Stimulated activated CD4-positive, alpha-beta T cell treated with anti-CD3 and anti-CD28 coated beads, Interleukin-15, amount 100 ng/mL, for 1 hour (primary cell): ENCODE measurements around the gene NCS1.

Experiments used
- DNase-seq, 2 donors: peaks; one replicate each; pipeline ENCODE4 v3.0.0-alpha.2; 2020; ENCODE audit warnings: low read depth in 1 of 2, low spot score in 1 of 2

Gene NCS1

GRCh38 chr9:130147198-130147597 is 25.0 kb upstream of the NCS1 start:
- DNase-seq = no peak

GRCh38 chr9:130147910-130148309 is 24.3 kb upstream of the NCS1 start:
- no peak for DNase-seq

DNA sequence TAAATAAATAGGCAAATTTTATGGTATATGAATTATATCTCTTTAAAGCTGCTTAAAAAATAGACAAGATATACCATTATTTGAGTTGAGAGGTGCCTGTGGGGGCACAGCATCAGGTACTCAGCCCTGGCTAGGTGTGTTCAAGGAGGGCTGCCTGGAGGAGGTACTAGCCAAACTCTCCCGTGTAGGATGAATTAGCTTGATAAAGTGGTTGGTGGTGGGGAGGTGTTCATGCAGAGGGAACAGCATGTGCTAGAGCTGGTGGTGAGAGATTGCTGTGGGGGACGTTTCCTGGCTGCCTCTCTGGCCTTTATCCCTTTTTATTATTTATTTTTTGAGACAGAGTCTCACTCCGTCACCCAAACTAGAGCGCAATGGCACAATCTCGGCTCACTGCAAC is 23.2 kb upstream of the NCS1 start:
- DNase-seq = no peak

GRCh38 chr9:130149654-130150286 is 22.4 kb upstream of the NCS1 start:
- no peak for DNase-seq

GRCh38 chr9:130150779-130151382 is 21.3 kb upstream of the NCS1 start:
- no peak for DNase-seq

GRCh38 chr9:130154816-130155215 is 17.4 kb upstream of the NCS1 start:
- DNase-seq = no peak

- DNase-seq = no peak
Observed at GRCh38 chr9:130155647-130156046, 16.6 kb upstream of the NCS1 start.

DNA sequence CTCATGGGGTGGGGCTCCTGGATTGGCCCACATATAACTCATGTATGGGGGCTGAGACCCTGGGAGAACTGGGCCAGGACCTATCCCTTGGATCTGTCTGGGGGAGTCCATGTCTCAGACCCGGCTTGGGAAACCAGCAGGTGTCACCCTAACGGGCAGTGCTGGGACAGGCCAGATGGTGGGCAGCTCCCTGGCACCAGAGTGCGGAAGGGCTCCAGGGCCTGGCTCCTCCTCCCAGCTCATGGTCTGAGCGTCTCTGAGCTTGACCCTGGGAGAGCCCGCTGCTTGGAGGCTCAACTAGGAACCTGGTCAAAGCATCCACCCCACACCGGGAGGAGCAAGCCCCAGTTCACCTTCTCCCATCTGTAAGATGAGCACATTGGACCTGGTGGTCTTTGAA is 15.5 kb upstream of the NCS1 start:
- DNase-seq = no peak

DNA sequence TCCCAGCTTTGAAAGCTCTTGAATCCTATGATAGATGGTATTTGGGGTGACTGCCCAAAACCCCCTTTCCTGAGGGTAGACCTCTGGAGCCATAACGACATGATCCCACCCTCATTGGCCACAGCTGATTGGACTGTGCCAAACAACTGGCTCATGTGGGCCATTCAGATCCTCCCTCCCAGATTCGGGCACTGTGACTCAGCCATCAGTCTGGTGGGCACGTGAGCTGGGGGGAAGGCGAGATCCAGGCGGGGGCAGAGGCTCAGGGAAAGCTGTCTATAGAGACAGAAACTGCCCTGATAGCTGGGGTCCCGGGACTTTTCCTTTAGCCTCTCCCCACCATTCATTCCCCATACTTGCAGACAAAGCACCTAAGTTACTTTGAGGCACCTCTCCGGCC is 15.1 kb upstream of the NCS1 start:
- no peak for DNase-seq

DNA sequence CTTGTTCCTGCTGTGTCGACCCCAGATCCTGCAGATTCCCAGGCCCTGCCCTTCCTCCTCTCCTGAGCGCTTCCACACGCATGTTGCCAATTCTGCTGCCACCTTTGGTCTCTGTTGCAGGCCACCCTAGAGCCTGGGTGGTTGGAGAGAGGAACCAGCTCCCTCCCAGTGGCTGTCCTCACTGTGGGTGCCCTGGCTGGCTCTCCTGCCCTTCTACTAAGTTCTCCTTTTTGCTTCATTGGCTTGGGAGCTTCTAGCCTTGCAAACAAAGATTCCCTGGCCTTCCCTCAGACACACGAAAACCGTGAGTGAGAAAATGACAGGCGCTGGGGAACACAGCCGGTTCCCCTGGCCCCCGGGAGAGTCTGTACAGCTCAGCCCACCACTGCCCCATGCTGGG is 14.2 kb upstream of the NCS1 start:
- DNase-seq = no peak

- DNase-seq = no peak
Observed at GRCh38 chr9:130159057-130159456, 13.1 kb upstream of the NCS1 start.

- DNase-seq = no peak
Observed at GRCh38 chr9:130159915-130160670, 12.1 kb upstream of the NCS1 start.

- no peak for DNase-seq
Observed at GRCh38 chr9:130160862-130161470, 11.2 kb upstream of the NCS1 start.

GRCh38 chr9:130165579-130165978 is 6.6 kb upstream of the NCS1 start:
- no peak for DNase-seq

- no peak for DNase-seq
Observed at GRCh38 chr9:130166399-130166798, 5.8 kb upstream of the NCS1 start.

- no peak for DNase-seq
Observed at GRCh38 chr9:130167927-130168326, 4.3 kb upstream of the NCS1 start.

DNA sequence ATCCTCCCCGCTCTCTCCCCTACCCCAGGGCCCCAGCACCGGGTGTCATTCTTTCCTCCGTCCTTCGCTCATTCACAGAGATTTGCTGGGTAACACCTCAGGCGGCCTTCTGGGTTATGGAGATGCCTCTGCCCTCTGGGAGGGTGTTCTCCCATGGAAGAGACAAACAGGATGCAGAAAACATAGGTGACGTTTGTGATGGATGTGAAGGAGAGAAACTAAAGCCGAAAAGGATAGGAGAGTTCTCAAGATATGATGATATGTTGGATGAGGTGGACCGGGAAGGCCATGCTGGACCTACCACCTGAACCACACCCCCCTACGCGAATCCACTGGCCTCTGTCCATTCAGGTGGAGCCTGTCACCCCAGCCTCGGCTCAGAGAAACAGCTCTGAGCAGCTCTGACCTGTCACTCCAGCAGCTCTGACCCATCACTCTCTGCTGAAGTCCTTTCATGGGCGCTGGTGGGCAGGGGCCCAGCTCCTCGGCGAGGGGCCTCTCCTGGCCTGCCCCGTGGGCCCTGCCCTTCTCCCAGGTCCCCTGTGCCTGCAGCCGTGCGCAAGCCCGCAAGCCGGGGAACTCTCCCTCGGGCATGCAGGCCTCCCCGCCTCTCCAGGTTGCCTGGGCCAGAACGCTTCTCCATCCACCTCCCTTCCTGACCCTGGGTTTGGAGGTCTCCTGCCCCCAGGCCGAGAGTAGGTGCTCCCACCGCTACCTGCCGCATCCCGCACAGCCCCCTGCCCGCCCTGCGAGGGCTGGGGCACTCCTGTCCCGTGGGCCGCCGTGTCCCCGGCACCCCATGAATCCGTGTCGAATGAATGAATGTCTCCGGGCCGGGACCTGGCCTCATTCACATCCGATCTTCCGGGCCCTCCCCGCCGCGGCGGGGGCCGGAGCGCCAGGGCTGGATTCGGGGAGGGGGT is 717 bp upstream of the NCS1 start:
- no peak for DNase-seq

- DNase-seq = peak; percentile 5 to 32
Observed at GRCh38 chr9:130172858-130173665, 858 bp downstream of the NCS1 start.

GRCh38 chr9:130173666-130173983 is 1.4 kb downstream of the NCS1 start:
- no peak for DNase-seq

- DNase-seq = no peak
Observed at GRCh38 chr9:130174025-130174424, 1.8 kb downstream of the NCS1 start.
